ENCODE measurements around the gene SUFU.

The SUFU gene

GRCh38 chr10:102641880-102642735 is 138.3 kb downstream of the SUFU start:
- DNase-seq = peak; percentile 96

DNA sequence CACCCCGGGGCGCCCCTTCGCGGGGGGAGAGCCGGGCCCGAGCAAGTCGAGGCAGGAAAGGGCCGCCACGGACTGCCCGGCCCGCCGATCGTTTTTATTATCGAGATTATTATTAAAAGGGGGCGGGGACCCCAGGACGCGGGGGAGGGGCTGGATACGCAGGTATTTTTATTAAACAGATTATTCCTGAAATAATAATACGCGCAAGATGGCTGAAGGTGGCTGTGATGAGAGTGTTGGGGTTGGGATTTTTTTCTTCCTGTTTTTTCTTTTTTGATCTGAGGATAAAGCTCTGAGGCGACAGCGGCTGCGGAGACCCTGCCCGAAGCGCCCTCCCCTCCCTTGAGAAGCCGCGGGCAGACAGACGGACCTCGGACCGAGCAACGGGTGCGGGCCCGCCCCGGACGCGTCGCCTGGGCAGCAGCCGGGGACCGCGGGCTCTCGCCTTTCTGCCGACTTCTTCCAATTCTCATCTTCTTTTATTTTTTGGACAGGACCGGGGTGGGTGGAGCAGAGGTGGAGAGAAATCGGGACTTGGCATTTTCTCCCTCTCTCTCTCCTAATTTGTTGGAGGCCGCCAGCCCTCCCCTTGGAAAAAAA is 139.1 kb downstream of the SUFU start:
- no peak for DNase-seq

GRCh38 chr10:102643336-102644065 is 139.7 kb downstream of the SUFU start:
- DNase-seq = peak; percentile 87

GRCh38 chr10:102644066-102644645 is 140.4 kb downstream of the SUFU start, which contains the start of gene TRIM8:
Gene TRIM8, plus strand, starts transcription at chr10:102644479. Its CDS starts 139 bp downstream, at chr10:102644618.
- peak; percentile 55 for DNase-seq

DNA sequence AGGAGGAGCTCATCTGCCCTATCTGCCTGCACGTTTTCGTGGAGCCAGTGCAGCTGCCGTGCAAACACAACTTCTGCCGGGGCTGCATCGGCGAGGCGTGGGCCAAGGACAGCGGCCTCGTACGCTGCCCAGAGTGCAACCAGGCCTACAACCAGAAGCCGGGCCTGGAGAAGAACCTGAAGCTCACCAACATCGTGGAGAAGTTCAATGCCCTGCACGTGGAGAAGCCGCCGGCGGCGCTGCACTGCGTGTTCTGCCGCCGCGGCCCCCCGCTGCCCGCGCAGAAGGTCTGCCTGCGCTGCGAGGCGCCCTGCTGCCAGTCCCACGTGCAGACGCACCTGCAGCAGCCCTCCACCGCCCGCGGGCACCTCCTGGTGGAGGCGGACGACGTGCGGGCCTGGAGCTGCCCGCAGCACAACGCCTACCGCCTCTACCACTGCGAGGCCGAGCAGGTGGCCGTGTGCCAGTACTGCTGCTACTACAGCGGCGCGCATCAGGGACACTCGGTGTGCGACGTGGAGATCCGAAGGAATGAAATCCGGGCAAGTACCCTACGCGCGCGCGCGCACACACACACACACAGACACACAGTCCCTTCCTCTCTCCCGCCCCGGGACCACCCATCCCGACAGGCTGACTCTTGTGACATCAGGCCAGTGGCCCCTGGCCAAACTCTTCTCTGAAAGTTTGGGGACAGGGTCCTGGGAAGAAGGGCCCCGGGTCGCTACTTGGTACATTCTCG is 141.0 kb downstream of the SUFU start:
- DNase-seq = peak; percentile 65

- peak; percentile 80 for DNase-seq
Measured at GRCh38 chr10:102645388-102645740, 141.6 kb downstream of the SUFU start.

DNA sequence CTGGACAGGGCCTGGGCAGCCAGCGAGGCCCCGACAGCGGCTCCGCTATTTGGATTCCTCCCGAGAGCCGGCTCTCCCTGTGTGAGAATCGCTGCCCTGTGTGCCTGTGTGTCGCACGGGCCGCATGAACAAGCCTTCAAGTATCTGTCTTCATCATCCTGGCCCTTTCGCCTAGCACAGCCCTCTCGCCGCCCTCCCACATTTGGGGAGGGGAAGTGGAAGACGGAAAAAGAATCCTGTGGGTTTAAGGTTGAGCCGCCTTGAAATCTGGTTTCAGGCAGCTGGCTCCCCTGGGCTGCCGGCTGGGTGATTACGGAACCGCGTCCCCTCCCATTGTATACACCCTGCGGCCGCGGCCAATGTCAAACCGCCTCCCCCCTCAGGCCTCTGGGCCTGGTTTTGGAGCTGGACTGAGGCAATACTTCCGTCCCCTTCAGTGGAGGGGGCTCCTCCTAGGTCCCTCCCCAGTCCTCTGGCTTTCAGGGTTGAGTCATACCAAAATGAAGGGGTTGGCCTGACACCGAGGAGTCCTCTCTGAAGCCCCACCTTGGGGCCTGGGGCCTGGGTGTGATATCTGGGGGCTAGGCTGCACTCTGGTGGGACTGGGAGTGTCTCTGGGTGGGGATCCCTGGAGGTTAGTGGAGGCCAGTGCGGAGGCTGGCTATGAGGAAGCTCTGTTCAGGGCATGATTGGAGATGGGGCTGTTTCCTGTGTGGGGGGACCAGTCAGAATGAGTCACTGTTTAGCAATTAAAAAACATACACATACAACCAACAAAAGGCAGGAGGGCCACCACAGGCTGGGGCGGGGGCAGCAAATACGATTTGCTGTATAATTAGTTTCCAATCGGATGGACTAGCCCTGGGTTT is 142.2 kb downstream of the SUFU start:
- DNase-seq = peak; percentile 95

DNA sequence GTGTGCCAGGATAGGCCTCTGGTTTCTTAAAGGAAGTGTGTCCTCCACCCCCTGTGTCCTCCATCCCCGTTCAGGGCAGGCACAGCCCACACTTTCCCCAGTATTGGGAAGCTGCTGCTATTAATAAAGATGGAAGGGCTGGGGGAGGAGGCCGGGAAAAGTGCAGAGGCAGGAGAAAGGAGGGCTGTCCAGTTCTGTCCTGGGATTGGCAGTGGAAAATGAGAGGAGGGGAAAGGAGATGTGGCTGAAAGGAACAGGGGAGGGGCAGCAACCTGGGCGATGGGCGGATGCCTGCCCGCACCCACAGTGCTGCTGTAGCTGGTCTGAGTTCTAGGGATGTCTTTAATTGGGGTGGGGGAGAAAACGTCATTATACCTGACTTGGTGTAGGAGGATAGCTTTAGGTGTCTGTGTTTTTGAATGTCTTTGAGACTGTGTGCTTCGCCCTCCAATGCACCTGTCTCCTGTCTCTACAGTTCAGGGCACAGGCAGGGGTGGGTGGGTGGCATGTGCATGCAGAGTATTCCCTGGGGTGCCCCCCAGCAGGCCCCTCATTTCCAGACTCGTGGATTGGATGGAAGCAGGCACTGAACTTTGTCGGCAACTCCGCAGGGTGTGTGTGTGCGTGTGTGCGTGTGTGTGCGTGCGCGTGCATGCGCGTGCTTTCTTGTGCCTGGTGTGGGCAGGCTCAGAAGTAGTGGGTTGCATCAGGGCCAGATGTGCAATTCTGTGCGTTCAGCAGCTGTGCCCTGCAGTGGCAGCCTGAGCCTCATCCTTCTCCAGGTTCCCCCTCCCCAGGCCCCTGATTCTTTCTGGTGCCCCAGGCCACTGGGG is 143.1 kb downstream of the SUFU start:
- no peak for DNase-seq

GRCh38 chr10:102647443-102648268 is 143.9 kb downstream of the SUFU start:
- DNase-seq = no peak

DNA sequence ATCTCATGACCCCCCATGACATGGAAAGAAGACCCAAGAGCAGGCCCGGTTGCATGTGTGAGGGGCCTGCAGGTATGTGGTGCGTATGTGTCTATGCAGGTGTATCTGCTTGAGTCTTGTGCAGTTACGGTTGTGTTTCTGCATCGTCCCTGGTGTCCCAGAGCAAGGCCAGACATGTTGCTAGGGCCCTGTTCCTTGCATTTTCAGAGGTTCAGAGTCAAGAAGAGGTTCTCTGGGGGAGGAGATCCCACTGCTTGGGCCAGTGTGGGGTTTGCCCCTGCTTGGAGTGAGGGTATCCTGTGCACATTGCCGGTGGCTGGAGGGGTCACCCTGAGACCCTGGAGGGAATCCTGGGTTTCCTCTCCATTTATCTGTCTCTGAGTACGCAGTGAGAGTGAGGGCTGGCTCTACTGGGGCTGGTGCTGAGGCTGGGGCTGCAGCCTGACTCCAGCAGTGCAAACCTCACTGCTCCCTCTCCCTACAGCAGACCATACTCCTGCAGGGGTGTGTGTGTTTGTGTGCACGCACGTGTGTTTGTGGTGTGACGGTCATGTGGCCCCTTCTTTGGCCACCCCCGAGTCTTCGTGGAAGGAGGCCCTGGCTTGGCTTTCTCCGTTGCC is 144.6 kb downstream of the SUFU start:
- no peak for DNase-seq

DNA sequence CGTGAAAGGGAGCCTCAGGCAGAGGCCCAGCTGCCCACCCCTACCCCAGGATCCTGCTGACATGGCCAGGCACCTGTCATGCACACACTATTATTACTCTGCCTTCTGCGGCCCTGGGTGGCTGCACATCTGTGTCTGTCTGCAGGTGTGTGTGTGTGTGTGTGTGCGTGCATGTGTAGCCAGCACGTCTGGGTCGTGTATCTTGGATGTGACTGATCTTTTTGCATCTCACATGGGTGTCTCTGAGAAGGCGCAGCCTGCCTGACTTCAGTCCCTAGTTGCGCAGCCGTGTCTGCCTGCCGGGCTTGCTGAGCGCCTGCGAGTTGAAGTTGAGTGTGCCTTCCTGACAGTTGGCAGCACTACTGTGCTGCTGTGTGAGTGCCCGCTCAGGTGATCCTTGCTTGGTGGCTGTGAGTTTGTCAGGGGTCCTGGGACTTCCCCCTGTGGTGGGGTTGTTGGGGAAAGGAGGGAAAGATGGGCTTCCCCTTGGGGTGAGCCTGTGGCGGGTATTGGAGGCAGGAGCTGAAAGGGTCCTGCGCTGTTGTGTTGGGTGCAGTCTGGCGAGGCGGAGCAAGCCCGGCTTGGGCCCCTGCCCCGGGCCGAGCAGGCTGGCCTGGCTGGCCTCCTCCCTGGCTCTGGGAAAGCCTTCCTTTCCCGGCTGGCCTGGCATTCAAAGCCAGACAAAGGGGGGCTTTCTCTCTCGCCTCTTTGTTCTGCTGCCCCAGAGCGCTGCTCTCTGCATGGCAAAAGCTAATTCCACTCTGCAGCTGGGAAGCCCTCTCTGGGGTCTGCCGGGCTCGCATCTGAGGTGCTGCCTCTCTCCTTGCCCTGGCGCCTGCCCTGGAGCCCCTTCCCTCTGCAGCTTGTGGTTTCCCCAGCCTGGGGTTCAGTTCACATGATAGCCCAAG is 145.4 kb downstream of the SUFU start:
- no peak for DNase-seq

- DNase-seq = no peak
Measured at GRCh38 chr10:102649797-102650654, 146.3 kb downstream of the SUFU start.

GRCh38 chr10:102650655-102651454 is 147.1 kb downstream of the SUFU start:
- no peak for DNase-seq

- DNase-seq = no peak
Measured at GRCh38 chr10:102651455-102652169, 147.8 kb downstream of the SUFU start.
